Colonic mucosa (tissue), 4 donors: ENCODE measurements around the gene LRRC8B. TPM values are rescaled to one million over a fixed set of nuclear protein-coding genes. Genes with fewer than 3 reads are reported as not detected.

Experiments used
- DNase-seq: peaks from one replicate; pipeline ENCODE4 v3.0.0-alpha.2; 2020
- H3K27ac ChIP-seq: fragments of 200-600 bp; one replicate; pipeline ENCODE4 v1.8.0; 2021
- H3K27me3 ChIP-seq: fragments of 200-600 bp; one replicate; pipeline ENCODE4 v1.8.0; 2021
- H3K36me3 ChIP-seq: fragments of 200-600 bp; one replicate; pipeline ENCODE4 v1.8.0; 2021
- H3K4me1 ChIP-seq: fragments of 200-600 bp; one replicate; pipeline ENCODE4 v1.8.0; 2021; ENCODE audit warnings: mild to moderate bottlenecking
- H3K4me3 ChIP-seq: fragments of 200-600 bp; one replicate; pipeline ENCODE4 v1.8.0; 2021
- H3K9ac ChIP-seq, 2 donors: one replicate each; pipeline ENCODE4 v1.7.0; 2013; ENCODE audit warnings: control low read depth in 2 of 2, low read depth in 2 of 2, low read length in 2 of 2
- H3K9me3 ChIP-seq: fragments of 200-600 bp; one replicate; pipeline ENCODE4 v1.8.0; 2021
- intact Hi-C: fragments of 100-400 bp; cut with DNase I; formaldehyde crosslinking; loops from one replicate; pipeline ENCODE4 v1.14.1; 2022
- total RNA-seq, 2 donors: library from RNA; stranded (reverse); fragmentation: NEBNext Ultra II Directional in 1 of 2; extraction: Animal tissue kit (Norgen Biotek cat#: 25700) in 1 of 2; gene quantifications; one replicate each; pipeline ENCODE4 v1.2.1, GENCODE V29; 2021
- TF ChIP-seq, protein P1 (sequence below): fragments of 200-600 bp; IDR thresholded peaks from one replicate; pipeline ENCODE4 v1.8.0; 2022; ENCODE audit warnings: antibody characterized with exemption, mild to moderate bottlenecking
- donor health status: healthy.
- donor health status: DM: no; HTN: no; CAD: no.
- donor health status: DM: no; HTN: no; CAD: no.

The LRRC8B gene
- total RNA-seq, 2 donors from 2014 or later = 14.4 to 15.0 TPM

DNA sequence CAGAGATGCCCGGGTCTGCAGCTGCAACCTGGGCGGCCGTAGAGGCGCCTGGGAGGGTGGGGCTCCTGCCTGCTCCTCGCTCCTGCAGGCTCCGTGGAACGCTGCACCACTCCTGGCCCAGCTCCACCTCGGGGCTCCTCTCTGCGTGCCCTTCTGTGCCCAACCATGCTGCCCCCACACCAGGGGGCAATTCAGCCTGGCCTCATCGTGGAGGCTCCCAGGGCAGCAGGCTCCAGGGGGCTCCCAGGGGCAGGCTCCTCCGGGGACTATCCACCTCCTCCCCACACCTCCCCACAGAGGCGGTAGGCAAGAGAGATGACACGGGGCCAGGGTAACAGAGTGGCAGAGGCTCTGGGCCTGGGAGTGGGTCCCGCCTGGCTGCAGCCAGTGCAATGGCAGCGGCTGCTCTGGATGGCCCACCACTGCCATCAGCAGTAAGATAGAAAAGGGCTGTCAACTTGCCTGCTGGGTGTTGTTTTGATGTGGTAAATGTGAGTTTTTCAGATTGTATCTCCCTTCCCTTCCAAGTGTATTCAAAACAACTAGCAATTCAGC is 85.9 kb downstream of the LRRC8B start:
- Histone ChIP-seq H3K36me3 (no peaks in the 10 kb centered on the region), H3K27ac (no peak overlapping the region), H3K9me3 (no peaks in the 10 kb centered on the region), H3K27me3 (no peaks in the 10 kb centered on the region), H3K9ac (no peak overlapping the region), H3K4me1 (no peaks in the 10 kb centered on the region), H3K4me3 (no peak overlapping the region)
- intact Hi-C loops = no loop called here
- DNase-seq = no peak
- TF ChIP-seq, protein P1, sequence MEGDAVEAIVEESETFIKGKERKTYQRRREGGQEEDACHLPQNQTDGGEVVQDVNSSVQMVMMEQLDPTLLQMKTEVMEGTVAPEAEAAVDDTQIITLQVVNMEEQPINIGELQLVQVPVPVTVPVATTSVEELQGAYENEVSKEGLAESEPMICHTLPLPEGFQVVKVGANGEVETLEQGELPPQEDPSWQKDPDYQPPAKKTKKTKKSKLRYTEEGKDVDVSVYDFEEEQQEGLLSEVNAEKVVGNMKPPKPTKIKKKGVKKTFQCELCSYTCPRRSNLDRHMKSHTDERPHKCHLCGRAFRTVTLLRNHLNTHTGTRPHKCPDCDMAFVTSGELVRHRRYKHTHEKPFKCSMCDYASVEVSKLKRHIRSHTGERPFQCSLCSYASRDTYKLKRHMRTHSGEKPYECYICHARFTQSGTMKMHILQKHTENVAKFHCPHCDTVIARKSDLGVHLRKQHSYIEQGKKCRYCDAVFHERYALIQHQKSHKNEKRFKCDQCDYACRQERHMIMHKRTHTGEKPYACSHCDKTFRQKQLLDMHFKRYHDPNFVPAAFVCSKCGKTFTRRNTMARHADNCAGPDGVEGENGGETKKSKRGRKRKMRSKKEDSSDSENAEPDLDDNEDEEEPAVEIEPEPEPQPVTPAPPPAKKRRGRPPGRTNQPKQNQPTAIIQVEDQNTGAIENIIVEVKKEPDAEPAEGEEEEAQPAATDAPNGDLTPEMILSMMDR = no peak

DNA sequence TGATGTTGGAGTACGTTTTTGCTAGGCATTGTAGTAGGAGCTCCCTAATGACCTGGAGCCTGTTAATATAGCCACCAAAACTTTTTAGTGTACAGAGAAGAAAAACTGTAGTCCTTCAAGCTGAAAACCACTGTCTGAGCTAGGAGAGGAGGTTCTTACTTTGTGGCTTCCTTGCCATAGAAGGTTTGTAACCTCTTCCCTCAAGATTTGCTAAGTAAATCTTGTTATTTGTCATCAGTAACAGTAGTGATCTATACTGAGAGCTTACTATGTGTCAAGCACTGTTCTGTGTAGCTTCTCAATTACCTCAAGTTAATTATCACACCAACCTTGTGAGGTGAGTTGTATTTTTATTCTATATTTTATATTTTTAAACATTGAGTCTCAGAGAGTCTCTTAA is 87.1 kb downstream of the LRRC8B start:
- intact Hi-C loops = no loop called here
- TF ChIP-seq, protein P1 = no peak
- no peaks in the 10 kb centered on the region for H3K4me1 ChIP-seq

DNA sequence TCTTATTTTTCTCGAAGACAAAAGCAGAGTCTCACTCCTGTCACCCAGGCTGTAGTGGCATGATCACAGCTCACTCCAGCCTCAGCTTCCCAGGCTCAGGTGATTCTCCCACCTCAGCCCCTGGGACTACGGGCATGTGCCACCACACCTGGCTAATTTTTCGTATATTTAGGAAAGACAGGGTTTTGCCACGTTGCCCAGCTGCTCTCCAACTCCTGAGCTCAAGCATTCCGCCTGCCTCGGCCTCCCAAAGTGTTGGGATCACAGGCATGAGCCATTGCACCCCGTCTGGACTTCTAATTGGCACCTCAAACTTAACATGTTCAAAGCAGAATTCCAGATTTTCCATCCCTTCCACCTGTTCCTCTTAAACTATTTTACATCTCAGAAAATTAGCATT is 89.3 kb downstream of the LRRC8B start:
- TF ChIP-seq, protein P1 = no peak
- intact Hi-C loops = no loop called here
- Histone ChIP-seq H3K4me1 (no peaks in the 10 kb centered on the region), H3K27ac (no peak overlapping the region), H3K4me3 (no peak overlapping the region), H3K27me3 (no peaks in the 10 kb centered on the region), H3K36me3 (no peaks in the 10 kb centered on the region), H3K9me3 (no peaks in the 10 kb centered on the region), H3K9ac (no peak overlapping the region)
- no peak for DNase-seq

More for the DNA sequence above, 87.1 kb downstream of the LRRC8B start:
- Histone ChIP-seq H3K9ac (no peak overlapping the region), H3K27me3 (no peaks in the 10 kb centered on the region), H3K27ac (no peak overlapping the region), H3K36me3 (no peaks in the 10 kb centered on the region), H3K9me3 (no peaks in the 10 kb centered on the region), H3K4me3 (no peak overlapping the region)
- no peak for DNase-seq

DNA sequence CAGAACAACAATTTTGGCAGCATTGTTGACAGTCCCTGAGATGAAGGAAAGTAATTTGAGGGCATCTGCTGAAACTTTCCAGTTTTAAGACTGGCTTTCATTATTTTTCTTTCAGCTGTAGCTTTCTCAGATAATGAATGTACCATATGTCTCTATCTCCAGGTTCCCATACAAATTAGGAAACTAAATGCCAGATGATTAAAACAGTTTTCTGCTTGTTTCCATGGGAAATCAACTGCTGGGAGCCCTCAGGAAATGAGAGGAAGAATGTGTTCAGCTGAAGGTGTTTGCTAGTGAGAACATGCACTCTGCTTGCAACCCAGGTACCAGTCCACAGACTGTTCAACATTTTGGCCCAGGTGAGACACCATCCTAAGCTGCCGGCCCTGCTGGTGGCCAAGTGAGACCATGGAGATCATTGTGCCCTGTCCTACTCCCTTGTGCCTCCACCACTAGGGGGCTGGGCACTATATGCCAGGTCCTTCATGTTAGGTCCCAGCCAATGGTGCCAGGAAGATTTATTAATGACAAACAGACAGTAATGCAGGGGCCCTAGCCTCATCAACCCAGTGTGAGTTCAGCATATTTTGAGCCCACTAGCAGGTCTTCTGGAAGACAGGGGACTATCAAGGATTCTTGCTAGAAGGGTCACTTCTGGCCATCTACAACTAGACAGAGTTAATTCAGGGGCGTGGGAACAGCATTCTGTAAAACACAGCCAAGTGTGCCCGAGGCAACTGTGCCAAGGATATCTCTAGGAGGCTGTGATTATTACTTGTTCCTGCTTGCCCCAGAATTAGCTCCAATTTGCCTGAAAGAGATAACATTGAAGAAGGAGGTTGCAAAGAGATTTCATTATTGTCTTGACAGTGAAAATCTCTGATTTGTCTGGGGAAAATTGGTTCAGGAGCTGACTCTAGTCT is 91.3 kb downstream of the LRRC8B start:
- no peak overlapping the region for H3K9ac ChIP-seq
- no peaks in the 10 kb centered on the region for H3K9me3 ChIP-seq
- H3K4me1 ChIP-seq = no peaks in the 10 kb centered on the region
- intact Hi-C loops = no loop called here
- no peaks in the 10 kb centered on the region for H3K27me3 ChIP-seq
- TF ChIP-seq, protein P1 = peak; percentile 37
- H3K36me3 ChIP-seq = no peaks in the 10 kb centered on the region
- DNase-seq = no peak
- H3K27ac ChIP-seq = no peak overlapping the region
- H3K4me3 ChIP-seq = no peak overlapping the region

DNA sequence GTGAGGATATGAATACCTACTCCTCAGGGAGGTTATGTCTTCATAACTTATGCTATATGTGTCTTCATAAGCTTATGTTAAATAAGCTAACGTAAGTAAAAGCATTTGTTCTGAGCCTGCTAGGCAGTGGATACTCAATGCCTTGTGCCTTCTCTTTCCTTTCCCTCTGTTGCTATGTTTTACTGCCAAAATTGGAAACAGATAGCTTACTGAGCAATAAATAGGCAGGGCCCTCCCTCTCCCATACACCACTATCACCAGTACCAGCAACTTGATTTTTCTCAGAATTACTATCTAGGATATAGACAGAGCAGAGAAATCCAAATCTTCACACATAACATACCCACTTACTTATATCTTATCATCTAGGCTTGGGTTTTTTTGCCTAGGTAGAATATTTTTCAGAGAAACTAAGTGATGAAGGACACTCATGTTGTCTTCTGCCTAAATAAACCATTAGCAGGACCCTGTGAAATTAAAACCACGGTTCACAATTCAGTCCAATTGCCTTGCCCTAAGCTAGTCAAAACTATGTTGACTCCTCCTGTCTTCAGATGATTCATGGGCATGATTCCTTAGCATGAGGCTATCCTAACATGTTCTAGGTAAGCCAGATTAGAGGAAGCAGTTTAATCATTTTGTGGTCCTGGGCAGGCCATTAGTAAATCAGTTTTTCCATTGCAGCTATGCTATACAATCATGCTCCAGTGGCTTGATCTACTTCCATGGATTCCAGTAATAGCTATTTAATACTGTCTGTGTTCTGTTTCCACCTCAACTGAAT is 92.4 kb downstream of the LRRC8B start:
- H3K4me3 ChIP-seq = no peak overlapping the region
- no peak for DNase-seq
- no peak overlapping the region for H3K27ac ChIP-seq

More for the DNA sequence above, 92.4 kb downstream of the LRRC8B start:
- Histone ChIP-seq H3K27me3 (no peaks in the 10 kb centered on the region), H3K9ac (no peak overlapping the region), H3K36me3 (no peaks in the 10 kb centered on the region), H3K9me3 (no peaks in the 10 kb centered on the region), H3K4me1 (no peaks in the 10 kb centered on the region)
- TF ChIP-seq, protein P1 = no peak
- intact Hi-C loops = no loop called here
